AG20443 (cell line): ENCODE data around the gene MRPL2.
A peak's percentile ranks its signal among the peaks of the same experiment; 100 is the strongest.
"Not testable (repeated sequence)": the region's sequence is repeated elsewhere in the genome, so short reads cannot be mapped to it uniquely, and the experiment has no call there.

Source experiments
- DNase-seq: peaks from one replicate; pipeline ENCODE4 v3.0.0; 2012; ENCODE audit warnings: low spot score, mixed read lengths

MRPL2 gene

GRCh38 chr6:43053545-43054205, 5.6 kb downstream of the MRPL2 start, which contains the start of gene CUL7:
Gene CUL7, minus strand, starts transcription at chr6:43053851. Its CDS starts 1,063 bp downstream, at chr6:43052788.
- DNase-seq: peak; percentile 99

- peak; percentile 39 for DNase-seq
These were observed 6.2 kb downstream of the MRPL2 start for GRCh38 chr6:43052842-43053544.

DNA sequence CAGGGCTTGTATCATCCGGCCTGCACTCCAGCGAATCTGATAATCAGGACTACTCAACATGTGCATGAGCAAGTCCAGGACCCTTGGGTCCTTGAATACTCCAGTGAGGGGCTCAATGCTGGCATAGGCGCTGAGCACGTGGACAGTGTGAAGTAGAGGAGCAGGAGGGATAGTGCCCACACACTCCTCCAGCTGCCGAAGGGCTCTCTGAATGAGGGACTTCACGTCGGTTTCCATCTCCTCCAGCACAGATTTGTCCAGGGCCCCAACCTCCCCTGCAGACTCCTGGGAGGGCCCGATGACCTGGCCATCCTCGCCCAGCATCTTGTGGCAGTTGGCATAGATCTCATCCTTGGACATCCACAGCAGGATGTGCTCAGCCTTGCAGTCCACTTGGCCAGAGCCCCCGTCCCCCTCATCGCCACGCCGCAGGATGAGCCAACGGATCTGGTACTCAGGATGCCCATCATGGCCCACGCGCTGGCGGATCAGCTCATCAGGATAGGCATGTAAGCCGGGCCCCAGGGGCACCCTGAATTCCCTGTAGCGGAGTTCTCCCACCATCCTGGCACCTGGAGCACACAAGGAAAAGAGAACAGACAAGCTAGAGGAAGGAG, 6.9 kb downstream of the MRPL2 start:
- no peak for DNase-seq

GRCh38 chr6:43050981-43051380, 8.3 kb downstream of the MRPL2 start:
- DNase-seq: no peak

GRCh38 chr6:43047998-43048397, 11.2 kb downstream of the MRPL2 start:
- no peak for DNase-seq

DNA sequence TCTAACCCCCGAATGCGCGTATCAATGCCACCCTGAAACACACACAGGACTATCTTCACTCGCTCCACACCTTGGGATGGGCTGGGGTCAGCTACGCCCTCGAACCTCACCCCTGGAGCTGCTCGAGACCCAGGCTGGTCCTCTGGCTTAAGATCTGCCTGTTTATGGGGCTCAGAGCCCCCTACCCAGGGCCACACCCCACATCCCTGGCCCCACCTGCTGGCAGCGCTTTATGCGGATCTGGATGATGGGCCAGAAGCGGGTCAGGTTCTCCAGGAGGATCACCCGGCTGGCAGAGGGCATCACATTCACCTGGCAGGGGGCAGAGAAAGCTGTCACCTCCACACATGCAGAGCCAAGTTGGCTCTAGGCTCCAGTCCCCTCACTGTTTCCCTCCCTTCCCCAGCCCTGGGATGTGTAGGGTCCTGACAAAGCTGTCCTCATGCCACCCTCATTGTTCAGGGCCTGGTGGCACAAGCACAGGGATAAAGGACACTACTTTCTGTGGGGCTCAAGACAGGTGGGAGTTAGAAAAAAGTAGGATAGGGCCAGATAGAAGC, 13.8 kb downstream of the MRPL2 start:
- DNase-seq: no peak

DNA sequence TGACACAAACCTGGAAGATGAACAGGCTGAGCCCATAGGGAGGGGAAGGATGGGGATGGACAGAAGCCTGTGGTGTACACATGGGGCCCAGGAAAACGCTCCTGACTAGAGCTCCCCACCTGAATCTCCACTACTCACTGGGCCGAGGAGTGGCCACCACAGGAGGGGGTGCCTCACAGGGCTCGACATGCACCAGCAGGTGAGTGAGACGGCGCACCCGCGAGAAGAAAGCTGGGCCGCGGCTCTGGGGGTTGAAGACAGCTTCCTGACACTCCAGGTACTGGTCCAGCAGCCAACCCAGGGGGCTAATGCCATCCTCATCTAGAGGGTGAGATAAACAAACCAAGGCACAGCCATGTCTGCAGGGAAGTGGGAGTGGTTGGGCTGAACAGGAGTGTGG, 15.9 kb downstream of the MRPL2 start:
- DNase-seq: no peak

GRCh38 chr6:43041475-43041874, 17.8 kb downstream of the MRPL2 start:
- not testable (repeated sequence) for DNase-seq

DNA sequence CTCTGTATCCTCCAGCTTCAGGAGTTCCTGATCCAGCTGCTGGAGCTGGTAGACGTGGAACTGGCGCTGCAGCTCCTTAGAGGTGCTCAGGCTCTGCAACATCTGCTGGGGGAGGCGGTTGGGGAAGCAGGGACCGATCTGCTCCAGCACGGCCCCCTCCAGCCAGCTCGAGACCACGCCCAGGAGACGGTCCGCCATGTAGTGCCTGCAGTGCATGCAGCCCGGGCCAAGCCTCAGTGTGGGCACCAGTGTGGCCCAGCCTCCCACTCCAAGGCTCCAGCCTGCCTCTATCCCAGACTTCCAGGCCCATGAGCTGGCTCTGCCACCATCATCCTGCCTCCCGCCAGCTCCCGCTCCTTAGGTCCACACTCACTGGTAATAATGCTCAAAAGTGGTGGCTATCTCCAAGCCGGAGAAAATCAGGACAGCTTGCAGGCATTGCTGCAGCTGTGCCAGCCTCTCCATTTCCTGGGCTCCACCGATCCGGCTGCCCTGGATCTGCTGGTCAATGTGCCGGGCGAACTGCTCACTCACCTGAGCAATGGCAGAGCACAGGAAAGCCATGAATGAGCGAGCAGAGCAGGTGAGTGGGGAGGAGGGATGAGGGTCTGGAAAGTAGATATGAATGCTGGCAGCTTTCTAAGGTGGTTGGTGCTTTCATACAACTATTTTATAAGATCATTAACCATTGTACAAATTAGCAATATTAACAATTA, 18.5 kb downstream of the MRPL2 start:
- no peak for DNase-seq

DNA sequence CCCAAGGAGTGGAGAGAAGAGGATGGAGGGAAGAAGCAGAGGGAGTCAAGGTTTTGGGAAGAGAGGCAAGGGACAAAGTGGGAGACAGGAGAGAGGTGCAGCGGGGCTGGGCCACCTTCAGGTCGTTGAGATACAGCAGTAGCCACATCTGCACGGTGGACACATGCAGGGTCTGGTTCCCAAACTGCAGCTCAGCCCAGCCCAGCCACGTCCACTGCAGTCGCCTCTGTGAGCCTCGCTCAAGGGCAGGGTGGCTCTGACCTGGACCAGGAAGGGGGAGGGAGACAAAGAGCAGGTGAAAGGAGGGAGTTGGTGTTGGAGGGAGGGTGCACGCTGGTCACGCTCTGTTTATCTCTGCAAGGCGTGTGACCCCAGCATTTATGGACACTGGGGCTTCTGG, 20.5 kb downstream of the MRPL2 start:
- no peak for DNase-seq

GRCh38 chr6:43037706-43038105, 21.5 kb downstream of the MRPL2 start:
- no peak for DNase-seq

GRCh38 chr6:43037197-43037596, 22.0 kb downstream of the MRPL2 start:
- no peak for DNase-seq

- no peak for DNase-seq
These were observed 22.5 kb downstream of the MRPL2 start for GRCh38 chr6:43036712-43037111.

GRCh38 chr6:43035495-43036194, 23.6 kb downstream of the MRPL2 start:
- no peak for DNase-seq

- no peak for DNase-seq
These were observed 25.1 kb downstream of the MRPL2 start for GRCh38 chr6:43034190-43034525.

DNA sequence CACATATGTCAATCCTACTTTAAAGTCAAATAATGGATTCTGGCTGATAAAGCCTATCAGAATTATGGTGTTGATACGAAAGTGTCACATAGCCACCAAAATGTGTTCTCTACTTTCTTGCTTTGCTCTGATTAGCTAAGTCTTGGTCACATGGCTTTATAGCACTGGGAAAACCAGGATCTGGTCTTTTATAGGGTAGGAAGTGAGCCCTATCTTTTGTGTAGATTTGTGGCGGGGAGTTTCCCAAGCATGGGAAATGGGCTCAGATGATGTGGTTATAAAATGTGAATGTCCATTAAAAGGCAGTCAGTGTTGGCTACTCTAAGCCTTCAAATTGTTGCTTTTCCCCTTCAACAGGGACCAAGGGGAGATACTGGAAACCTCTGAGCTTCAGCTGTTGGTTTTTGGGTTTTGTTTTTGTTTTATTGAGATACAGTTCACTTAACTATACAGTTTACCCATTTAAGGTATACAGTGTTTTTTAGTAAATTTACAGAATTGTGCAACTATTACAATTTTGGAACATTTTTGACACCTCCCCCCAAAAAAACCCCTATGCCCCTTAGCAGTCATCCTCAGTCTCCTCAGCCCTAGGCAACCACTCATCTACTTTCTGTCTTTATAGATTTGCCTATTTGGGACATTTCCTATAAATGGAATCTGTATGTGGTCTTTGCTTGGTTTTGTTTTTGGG, 25.6 kb downstream of the MRPL2 start:
- no peak for DNase-seq

GRCh38 chr6:43032326-43032725, 26.9 kb downstream of the MRPL2 start:
- DNase-seq: no peak

- DNase-seq: no peak
These were observed 30.1 kb downstream of the MRPL2 start for GRCh38 chr6:43029120-43029519.

DNA sequence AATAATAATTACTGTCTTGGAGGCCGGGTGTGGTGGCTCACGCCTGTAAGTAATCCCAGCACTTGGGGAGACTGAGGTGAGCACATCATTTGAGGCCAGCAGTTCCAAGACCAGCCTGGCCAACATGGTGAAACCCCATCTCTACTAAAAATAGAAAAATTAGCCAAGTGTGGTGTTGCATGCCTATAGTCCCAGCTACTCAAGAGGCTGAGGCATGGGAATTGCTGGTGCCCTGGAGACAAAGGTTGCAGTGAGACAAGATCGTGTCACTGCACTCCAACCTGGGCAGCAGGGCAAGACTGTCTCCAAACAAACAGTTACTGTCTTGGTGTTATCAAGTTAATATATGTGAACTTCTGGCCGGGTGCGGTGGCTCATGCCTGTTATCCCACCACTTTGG, 32.9 kb downstream of the MRPL2 start:
- no peak for DNase-seq

GRCh38 chr6:43024436-43024835, 34.8 kb downstream of the MRPL2 start:
- DNase-seq: no peak
